ENCODE measurements around the gene CARD10. TPM values are rescaled to one million over a fixed set of nuclear protein-coding genes. Genes with fewer than 3 reads are reported as not detected.

Gene CARD10
- total and polyA plus RNA-seq, 2 of the 13 experiments (the other 11 are each of a cell fraction or from before 2014, with no cell fraction given), result 35.2 to 55.8 TPM

GRCh38 chr22:37509059-37509860 lies 10.0 kb downstream of the CARD10 start (continued):
- TF ChIP-seq RARA (CRISPR knock-in tag; IDR thresholded peaks at IDR 0.05), result 0 out of 2 replicates have a peak, but pooled peaks have one; percentile 12
- no peak for TF ChIP-seq MTA1 (CRISPR knock-in tag; IDR thresholded peaks at IDR 0.05; ENCODE audit: borderline replicate concordance)
- peak; percentile 18; the same call in 1 of the 2 replicates for TF ChIP-seq RXRA (CRISPR knock-in tag; IDR thresholded peaks at IDR 0.05)
- TF ChIP-seq ZNF446 (CRISPR knock-in tag; IDR thresholded peaks at IDR 0.05), result no peak
- TF ChIP-seq ZNF83 (CRISPR knock-in tag; IDR thresholded peaks at IDR 0.05; ENCODE audit: borderline replicate concordance), result no peak
- TF ChIP-seq ZNF44 (CRISPR knock-in tag; IDR thresholded peaks at IDR 0.05), result no peak
- no peak for TF ChIP-seq BCL3 (CRISPR knock-in tag; IDR thresholded peaks at IDR 0.05)

GRCh38 chr22:37508431-37508992 lies 10.7 kb downstream of the CARD10 start:
- Histone ChIP-seq H2AFZ (ENCODE audit: low read length) (no peak overlapping the region), H3K36me3 (replicated peaks in 1 of 2; ENCODE audit: control insufficient read depth in 1 of 2, insufficient read depth in 2 of 2, low read length in 2 of 2) (peaks cover 28 to 71% of the 10 kb centered on the region in 2 experiments), H3K4me2 (ENCODE audit: low read depth, low read length) (no peak overlapping the region), H3K27me3 (ENCODE audit: control insufficient read depth in 1 of 2, insufficient read depth in 2 of 2, low read length in 2 of 2) (no peaks in the 10 kb centered on the region), H4K20me1 (ENCODE audit: insufficient read depth, low read length) (peaks cover 4% of the 10 kb centered on the region; the same call in 1 of the 2 replicates), H3K4me1 (ENCODE audit: insufficient read depth, low read length) (peaks cover 79% of the 10 kb centered on the region), H3K79me2 (ENCODE audit: insufficient read depth, low read length) (peaks cover 18% of the 10 kb centered on the region), H3K9ac (ENCODE audit: insufficient read depth, low read depth, low read length) (0 out of 2 replicates have a peak overlapping the region, but pooled peaks have one; percentile 16), H3K9me3 (ENCODE audit: low read length) (no peaks in the 10 kb centered on the region), H3K4me3 (replicated peaks in 1 of 3; ENCODE audit: insufficient read depth in 1 of 3, low read depth in 2 of 3, low read length in 3 of 3) (no peak overlapping the region), H3K27ac (ENCODE audit: extremely low read length, insufficient read depth, low read length) (no peak overlapping the region)
- BruUV-seq (replicated peaks), result no TSS peak
- ChIA-PET CTCF (ENCODE audit: low intra/inter-chr PET ratio, low total read pairs) (no interaction called here), POLR2A (no interaction called here)
- FAIRE-seq (no peak), ATAC-seq (no peak), DNase-seq (ENCODE audit: low spot score) (no peak)
- WGBS (ENCODE audit: low lambda C conversion rate), result 97% methylated on average over 8 of the region's 22 CpGs
- TF ChIP-seq AGO2 (optimal IDR thresholded peaks at IDR 0.05; ENCODE audit: low read depth, low read length) (peak; percentile 52), NCOR1 (IDR thresholded peaks at IDR 0.05; ENCODE audit: borderline replicate concordance, low read length) (no peak), ZNF30 (CRISPR knock-in tag; IDR thresholded peaks at IDR 0.05) (no peak), RBFOX2 (IDR thresholded peaks at IDR 0.05; ENCODE audit: low read depth, low read length) (peak; percentile 50; the same call in 1 of the 2 replicates)
- TF ChIP-seq, protein P1, sequence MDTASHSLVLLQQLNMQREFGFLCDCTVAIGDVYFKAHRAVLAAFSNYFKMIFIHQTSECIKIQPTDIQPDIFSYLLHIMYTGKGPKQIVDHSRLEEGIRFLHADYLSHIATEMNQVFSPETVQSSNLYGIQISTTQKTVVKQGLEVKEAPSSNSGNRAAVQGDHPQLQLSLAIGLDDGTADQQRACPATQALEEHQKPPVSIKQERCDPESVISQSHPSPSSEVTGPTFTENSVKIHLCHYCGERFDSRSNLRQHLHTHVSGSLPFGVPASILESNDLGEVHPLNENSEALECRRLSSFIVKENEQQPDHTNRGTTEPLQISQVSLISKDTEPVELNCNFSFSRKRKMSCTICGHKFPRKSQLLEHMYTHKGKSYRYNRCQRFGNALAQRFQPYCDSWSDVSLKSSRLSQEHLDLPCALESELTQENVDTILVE (CRISPR knock-in tag; IDR thresholded peaks at IDR 0.05), result no peak
- TF ChIP-seq, protein P2, sequence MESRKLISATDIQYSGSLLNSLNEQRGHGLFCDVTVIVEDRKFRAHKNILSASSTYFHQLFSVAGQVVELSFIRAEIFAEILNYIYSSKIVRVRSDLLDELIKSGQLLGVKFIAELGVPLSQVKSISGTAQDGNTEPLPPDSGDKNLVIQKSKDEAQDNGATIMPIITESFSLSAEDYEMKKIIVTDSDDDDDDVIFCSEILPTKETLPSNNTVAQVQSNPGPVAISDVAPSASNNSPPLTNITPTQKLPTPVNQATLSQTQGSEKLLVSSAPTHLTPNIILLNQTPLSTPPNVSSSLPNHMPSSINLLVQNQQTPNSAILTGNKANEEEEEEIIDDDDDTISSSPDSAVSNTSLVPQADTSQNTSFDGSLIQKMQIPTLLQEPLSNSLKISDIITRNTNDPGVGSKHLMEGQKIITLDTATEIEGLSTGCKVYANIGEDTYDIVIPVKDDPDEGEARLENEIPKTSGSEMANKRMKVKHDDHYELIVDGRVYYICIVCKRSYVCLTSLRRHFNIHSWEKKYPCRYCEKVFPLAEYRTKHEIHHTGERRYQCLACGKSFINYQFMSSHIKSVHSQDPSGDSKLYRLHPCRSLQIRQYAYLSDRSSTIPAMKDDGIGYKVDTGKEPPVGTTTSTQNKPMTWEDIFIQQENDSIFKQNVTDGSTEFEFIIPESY (CRISPR knock-in tag; IDR thresholded peaks at IDR 0.05), result peak; percentile 59; the same call in 1 of the 2 replicates
- in situ Hi-C loops (cut with HindIII; ENCODE audit: extremely low pct_ligation_motif_present, low pct_unique_long_range_greater_than_20kb), result no loop called here
- intact Hi-C loops (cut with micrococcal nuclease; ENCODE audit: unreplicated experiment), result no loop called here

Measured in HepG2 (cell line).